ENCODE results near the gene RNF222.

Gene RNF222

DNA sequence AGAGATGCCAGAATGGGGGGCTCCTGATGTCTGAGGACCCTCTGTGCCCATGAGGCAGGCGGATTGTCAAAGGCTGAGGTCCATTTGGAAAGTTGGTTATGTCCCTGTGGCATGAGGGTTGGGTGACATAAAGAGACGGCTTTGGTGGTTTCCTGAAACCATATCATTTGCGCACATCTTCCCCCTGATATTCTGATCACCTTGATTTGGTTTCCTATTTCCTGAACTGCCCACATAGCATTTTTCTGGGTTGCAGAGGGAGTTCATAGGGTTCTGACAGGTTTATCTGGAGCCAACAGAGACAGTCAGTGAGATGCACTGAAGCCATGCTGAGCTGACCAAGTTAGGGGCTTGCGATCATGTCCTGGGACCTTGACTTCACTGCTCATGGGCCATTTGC lies 15.7 kb upstream of the RNF222 start:
- DNase-seq (ENCODE audit: low read depth): no peak
- TF ChIP-seq, protein P1, sequence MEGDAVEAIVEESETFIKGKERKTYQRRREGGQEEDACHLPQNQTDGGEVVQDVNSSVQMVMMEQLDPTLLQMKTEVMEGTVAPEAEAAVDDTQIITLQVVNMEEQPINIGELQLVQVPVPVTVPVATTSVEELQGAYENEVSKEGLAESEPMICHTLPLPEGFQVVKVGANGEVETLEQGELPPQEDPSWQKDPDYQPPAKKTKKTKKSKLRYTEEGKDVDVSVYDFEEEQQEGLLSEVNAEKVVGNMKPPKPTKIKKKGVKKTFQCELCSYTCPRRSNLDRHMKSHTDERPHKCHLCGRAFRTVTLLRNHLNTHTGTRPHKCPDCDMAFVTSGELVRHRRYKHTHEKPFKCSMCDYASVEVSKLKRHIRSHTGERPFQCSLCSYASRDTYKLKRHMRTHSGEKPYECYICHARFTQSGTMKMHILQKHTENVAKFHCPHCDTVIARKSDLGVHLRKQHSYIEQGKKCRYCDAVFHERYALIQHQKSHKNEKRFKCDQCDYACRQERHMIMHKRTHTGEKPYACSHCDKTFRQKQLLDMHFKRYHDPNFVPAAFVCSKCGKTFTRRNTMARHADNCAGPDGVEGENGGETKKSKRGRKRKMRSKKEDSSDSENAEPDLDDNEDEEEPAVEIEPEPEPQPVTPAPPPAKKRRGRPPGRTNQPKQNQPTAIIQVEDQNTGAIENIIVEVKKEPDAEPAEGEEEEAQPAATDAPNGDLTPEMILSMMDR (conservative IDR thresholded peaks at IDR 0.05; ENCODE audit: low read length): no peak
- no peak overlapping the region for H3K4me3 ChIP-seq (ENCODE audit: low read length)

DNA sequence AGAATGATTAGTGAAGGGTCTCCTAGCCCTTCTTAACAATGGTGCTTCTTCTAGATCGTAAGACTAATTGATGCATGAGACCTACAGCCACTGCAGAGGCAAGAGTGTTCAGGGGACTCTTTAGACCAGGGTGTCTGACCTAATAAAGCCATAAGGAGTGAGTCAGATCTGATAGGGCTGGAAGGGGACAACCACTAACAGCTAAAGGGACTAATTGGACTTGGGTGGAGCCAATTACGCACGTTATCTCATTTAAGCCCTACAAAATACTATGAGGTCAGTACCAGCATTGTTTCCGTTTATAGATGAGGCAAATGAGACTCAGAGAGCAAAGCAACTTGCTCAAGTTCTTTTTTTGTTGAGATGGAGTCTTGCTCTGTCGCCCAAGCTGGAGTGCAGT lies 14.5 kb upstream of the RNF222 start:
- TF ChIP-seq, protein P1 (conservative IDR thresholded peaks at IDR 0.05; ENCODE audit: low read length): no peak
- no peak overlapping the region for H3K4me3 ChIP-seq (ENCODE audit: low read length)
- DNase-seq (ENCODE audit: low read depth): no peak

DNA sequence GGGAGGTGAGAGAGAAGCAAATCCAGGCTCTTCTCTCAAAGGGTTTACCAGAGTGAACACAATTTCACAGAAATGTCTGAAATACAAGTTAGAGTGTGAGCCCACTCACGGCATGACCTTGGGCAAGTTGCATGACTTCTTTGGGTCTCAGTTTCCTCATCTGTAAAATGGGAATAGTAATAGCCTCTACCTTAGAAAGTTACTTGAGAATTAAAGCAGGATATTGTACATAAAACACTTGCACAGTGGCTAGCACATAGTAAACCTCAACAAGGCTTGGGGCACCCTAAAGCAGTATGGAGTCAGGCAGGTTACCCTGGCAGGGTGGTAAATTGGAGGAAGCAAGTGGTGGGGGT lies 13.2 kb upstream of the RNF222 start:
- no peak overlapping the region for H3K4me3 ChIP-seq (ENCODE audit: low read length)
- TF ChIP-seq, protein P1 (conservative IDR thresholded peaks at IDR 0.05; ENCODE audit: low read length): no peak
- no peak for DNase-seq (ENCODE audit: low read depth)

DNA sequence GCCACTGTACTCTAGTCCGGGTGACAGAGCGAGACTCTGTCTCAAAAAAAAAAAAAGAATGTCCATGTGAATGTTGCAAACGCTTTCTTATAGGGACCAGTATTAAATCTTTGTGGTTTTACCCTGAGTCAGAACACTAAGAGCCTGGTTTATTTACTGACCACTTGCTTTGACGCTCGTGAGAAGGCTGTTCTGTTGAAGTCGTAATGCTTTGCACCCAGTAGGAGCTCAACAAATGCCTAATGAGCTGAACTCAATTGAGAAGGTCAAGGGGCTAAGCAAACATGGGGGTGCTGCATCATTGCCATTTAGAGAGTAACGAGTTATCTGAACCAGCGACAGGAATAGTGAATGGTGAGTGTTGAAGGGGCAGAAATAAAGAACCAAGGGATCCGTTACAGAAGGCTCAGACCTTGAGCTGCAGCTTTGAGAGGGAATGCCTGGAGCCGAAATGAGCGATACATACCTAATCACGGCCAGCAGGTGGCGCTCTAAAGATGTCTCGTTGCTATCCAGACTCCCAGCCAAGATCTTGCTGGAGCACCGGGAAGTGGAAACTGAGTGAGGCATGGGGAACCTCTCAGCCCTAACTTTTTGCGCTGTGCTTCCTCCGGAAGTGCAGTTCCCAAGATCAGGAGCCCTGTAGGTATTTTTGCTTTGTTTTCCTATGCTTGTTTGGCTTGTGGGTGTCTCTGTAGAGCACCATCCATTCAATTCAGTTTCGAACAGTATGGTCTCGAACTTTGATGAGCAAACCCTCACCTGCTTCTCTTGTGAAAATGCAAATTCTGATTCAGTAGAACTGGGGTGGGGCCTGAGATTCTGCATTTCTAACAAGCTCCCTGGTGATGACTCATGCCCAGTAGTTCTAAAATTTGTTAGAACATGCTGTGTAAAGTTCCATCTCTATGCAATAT lies 12.6 kb upstream of the RNF222 start:
- no peak overlapping the region for H3K4me3 ChIP-seq (ENCODE audit: low read length)
- DNase-seq (ENCODE audit: low read depth): peak; percentile 82
- TF ChIP-seq, protein P1 (conservative IDR thresholded peaks at IDR 0.05; ENCODE audit: low read length): peak; percentile 90

DNA sequence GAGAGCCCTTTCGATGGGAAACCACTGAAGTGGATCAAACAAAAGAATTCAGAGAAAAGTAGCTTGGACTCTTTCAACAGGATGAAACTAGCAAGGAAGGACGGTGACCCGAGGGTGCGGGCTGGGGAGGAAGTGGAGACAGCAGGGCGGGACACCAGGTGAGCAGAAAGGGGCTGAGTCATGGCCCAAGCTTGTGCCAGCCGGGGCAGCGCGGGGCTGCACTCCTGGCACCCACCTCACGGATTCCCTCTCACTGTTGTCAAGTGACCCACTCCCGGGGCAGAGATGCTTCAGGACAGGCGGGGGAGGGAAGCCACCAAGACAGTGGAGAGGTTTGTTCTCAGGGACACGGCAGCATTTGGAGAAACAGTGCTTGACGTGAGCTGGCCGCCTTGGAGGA lies 10.7 kb upstream of the RNF222 start:
- TF ChIP-seq, protein P1 (conservative IDR thresholded peaks at IDR 0.05; ENCODE audit: low read length): no peak
- H3K4me3 ChIP-seq (ENCODE audit: low read length): no peak overlapping the region
- DNase-seq (ENCODE audit: low read depth): no peak

DNA sequence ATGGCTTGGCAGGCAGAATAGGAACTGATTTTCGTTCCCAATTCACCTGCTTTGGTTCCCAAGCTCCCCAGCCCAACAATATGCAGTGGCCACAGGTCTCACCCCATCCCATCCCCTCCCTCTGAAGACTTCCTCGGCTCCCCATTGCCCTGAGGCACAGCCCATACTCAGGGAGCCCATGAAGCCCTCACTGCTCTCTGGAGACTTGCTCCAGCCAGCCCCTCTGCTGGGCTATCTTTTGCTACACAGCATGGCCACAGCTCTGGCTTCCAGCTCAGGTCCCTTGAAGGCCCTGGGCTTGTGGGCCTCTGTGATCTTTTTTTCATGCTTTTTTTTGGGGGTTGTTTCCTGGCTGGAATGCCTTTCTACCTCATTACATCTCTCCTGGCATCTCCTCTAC lies 8.5 kb upstream of the RNF222 start:
- TF ChIP-seq, protein P1 (conservative IDR thresholded peaks at IDR 0.05; ENCODE audit: low read length): no peak
- no peak for DNase-seq (ENCODE audit: low read depth)
- no peak overlapping the region for H3K4me3 ChIP-seq (ENCODE audit: low read length)

DNA sequence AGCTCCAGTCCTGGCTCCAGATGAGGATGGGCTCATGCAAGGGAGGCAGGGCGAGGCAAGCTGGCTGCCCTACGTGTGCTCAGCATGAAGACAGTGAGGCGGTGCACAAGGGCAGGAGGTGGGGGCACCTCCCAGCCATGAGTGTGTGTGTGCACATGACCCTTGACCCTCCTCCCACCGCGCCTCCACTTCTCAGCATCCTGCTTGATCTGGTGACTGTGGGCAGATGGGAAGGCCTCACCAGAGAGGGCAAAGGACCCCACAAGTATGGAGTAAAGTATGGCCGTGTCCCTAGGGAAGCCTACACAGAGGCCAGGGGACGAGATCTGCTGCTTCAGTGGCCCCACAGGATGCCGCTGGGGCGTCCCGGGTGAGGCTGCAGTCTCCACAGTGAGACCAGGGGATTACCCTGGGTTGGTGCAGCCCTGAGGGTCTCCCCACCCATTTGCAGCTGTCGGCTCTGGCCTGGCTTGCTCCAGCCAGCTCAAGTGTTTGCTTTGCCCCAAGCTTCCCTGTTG lies 7.9 kb upstream of the RNF222 start:
- H3K4me3 ChIP-seq (ENCODE audit: low read length): no peak overlapping the region
- TF ChIP-seq, protein P1 (conservative IDR thresholded peaks at IDR 0.05; ENCODE audit: low read length): no peak
- DNase-seq (ENCODE audit: low read depth): no peak
